ENCODE measurements around the gene PRKAA1. TPM values are rescaled to one million over a fixed set of nuclear protein-coding genes. Genes with fewer than 3 reads are reported as not detected.

The PRKAA1 gene
- total and polyA plus RNA-seq, 2 of the 13 experiments (the other 11 are each of a cell fraction or from before 2014, with no cell fraction given): 36.6 to 58.0 TPM

DNA sequence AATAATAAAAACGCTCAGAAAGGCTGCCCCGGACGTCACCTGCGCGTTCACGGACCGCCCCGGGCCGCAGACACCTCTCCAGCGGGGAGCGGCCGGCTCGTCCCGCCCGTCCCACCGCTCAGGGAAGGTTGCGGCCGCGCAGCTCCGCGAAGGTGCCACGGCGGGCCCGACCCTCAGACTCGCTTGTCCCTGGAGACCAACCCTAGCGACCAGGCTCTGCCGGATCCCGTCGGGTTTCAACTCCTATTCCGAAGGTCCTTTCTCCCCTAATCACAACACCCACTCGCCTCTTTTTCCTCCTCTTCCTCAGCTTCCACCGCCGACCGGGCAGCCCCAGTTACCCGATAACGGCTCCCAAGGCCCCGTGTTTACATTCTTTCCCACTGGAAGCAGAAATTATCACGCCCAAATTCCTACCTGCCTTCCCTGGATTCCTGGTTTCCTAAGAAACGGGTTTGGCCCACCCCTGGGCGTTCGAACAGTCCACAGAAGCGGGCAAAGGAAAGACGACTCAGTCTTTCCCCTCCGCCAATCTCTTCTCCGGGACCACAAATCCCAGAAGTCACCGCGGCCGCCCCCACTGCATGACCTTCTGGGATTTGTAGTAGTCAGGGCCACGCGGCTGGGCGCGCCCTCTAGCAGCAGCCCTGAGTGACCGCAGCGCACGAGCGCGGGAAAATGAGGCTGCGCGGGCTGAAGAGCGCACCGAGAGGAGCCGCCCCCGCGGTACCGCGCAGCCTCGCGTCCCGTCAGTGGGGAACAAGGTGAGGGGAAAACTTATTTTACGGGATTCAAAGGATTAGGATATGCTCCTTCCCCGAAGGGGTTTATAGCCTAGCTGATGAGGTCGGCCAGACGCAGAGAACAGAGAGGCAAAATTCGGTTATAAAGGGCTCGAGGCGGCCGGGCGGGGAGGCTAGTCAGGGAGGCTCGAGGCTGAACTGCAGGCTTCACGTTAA is 42.5 kb downstream of the PRKAA1 start, which contains the start of gene TTC33 (continued):
- no peak for TF ChIP-seq KDM6A (CRISPR knock-in tag; IDR thresholded peaks at IDR 0.05; ENCODE audit: low read depth)
- no peak for TF ChIP-seq SETDB1 (CRISPR knock-in tag; IDR thresholded peaks at IDR 0.05; ENCODE audit: borderline replicate concordance)
- no peak for TF ChIP-seq TSC22D2 (CRISPR knock-in tag; IDR thresholded peaks at IDR 0.05; ENCODE audit: borderline replicate concordance)
- TF ChIP-seq, protein P1, sequence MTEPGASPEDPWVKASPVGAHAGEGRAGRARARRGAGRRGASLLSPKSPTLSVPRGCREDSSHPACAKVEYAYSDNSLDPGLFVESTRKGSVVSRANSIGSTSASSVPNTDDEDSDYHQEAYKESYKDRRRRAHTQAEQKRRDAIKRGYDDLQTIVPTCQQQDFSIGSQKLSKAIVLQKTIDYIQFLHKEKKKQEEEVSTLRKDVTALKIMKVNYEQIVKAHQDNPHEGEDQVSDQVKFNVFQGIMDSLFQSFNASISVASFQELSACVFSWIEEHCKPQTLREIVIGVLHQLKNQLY (CRISPR knock-in tag; IDR thresholded peaks at IDR 0.05): peak; percentile 57; the same call in 1 of the 2 replicates
- no peak for TF ChIP-seq ZFP37 (CRISPR knock-in tag; IDR thresholded peaks at IDR 0.05; ENCODE audit: borderline replicate concordance)
- peak; percentile 91 for TF ChIP-seq ZNF605 (CRISPR knock-in tag; IDR thresholded peaks at IDR 0.05)
- TF ChIP-seq BHLHE40 (IDR thresholded peaks at IDR 0.05; ENCODE audit: low read length): peak; percentile 59
- TF ChIP-seq, protein P2, sequence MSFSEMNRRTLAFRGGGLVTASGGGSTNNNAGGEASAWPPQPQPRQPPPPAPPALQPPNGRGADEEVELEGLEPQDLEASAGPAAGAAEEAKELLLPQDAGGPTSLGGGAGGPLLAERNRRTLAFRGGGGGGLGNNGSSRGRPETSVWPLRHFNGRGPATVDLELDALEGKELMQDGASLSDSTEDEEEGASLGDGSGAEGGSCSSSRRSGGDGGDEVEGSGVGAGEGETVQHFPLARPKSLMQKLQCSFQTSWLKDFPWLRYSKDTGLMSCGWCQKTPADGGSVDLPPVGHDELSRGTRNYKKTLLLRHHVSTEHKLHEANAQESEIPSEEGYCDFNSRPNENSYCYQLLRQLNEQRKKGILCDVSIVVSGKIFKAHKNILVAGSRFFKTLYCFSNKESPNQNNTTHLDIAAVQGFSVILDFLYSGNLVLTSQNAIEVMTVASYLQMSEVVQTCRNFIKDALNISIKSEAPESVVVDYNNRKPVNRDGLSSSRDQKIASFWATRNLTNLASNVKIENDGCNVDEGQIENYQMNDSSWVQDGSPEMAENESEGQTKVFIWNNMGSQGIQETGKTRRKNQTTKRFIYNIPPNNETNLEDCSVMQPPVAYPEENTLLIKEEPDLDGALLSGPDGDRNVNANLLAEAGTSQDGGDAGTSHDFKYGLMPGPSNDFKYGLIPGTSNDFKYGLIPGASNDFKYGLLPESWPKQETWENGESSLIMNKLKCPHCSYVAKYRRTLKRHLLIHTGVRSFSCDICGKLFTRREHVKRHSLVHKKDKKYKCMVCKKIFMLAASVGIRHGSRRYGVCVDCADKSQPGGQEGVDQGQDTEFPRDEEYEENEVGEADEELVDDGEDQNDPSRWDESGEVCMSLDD (CRISPR knock-in tag; IDR thresholded peaks at IDR 0.05; ENCODE audit: borderline replicate concordance): no peak
- TF ChIP-seq ZC3H13 (CRISPR knock-in tag; IDR thresholded peaks at IDR 0.05): peak; percentile 66; the same call in 1 of the 2 replicates
- TF ChIP-seq CAMTA2 (CRISPR knock-in tag; IDR thresholded peaks at IDR 0.05; ENCODE audit: borderline replicate concordance): no peak; the same call in 1 of the 2 replicates
- no peak for TF ChIP-seq ZFP36 (IDR thresholded peaks at IDR 0.05; ENCODE audit: borderline replicate concordance, low read depth, low read length, partially characterized antibody)
- TF ChIP-seq ELF1 (CRISPR knock-in tag; IDR thresholded peaks at IDR 0.05): peak; percentile 80
- TF ChIP-seq SALL2 (CRISPR knock-in tag; IDR thresholded peaks at IDR 0.05): no peak
- no peak for TF ChIP-seq REXO4 (CRISPR knock-in tag; IDR thresholded peaks at IDR 0.05; ENCODE audit: borderline replicate concordance)
- peak; percentile 87 for TF ChIP-seq PHF8 (CRISPR knock-in tag; IDR thresholded peaks at IDR 0.05)
- TF ChIP-seq, protein P3, sequence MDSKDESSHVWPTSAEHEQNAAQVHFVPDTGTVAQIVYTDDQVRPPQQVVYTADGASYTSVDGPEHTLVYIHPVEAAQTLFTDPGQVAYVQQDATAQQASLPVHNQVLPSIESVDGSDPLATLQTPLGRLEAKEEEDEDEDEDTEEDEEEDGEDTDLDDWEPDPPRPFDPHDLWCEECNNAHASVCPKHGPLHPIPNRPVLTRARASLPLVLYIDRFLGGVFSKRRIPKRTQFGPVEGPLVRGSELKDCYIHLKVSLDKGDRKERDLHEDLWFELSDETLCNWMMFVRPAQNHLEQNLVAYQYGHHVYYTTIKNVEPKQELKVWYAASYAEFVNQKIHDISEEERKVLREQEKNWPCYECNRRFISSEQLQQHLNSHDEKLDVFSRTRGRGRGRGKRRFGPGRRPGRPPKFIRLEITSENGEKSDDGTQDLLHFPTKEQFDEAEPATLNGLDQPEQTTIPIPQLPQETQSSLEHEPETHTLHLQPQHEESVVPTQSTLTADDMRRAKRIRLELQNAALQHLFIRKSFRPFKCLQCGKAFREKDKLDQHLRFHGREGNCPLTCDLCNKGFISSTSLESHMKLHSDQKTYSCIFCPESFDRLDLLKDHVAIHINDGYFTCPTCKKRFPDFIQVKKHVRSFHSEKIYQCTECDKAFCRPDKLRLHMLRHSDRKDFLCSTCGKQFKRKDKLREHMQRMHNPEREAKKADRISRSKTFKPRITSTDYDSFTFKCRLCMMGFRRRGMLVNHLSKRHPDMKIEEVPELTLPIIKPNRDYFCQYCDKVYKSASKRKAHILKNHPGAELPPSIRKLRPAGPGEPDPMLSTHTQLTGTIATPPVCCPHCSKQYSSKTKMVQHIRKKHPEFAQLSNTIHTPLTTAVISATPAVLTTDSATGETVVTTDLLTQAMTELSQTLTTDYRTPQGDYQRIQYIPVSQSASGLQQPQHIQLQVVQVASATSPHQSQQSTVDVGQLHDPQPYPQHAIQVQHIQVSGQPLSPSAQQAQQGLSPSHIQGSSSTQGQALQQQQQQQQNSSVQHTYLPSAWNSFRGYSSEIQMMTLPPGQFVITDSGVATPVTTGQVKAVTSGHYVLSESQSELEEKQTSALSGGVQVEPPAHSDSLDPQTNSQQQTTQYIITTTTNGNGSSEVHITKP (CRISPR knock-in tag; IDR thresholded peaks at IDR 0.05; ENCODE audit: low read depth): peak; percentile 90
- TF ChIP-seq ZNF766 (CRISPR knock-in tag; IDR thresholded peaks at IDR 0.05; ENCODE audit: borderline replicate concordance): peak; percentile 34; the same call in 1 of the 2 replicates
- TF ChIP-seq, protein P4, sequence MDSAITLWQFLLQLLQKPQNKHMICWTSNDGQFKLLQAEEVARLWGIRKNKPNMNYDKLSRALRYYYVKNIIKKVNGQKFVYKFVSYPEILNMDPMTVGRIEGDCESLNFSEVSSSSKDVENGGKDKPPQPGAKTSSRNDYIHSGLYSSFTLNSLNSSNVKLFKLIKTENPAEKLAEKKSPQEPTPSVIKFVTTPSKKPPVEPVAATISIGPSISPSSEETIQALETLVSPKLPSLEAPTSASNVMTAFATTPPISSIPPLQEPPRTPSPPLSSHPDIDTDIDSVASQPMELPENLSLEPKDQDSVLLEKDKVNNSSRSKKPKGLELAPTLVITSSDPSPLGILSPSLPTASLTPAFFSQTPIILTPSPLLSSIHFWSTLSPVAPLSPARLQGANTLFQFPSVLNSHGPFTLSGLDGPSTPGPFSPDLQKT (CRISPR knock-in tag; IDR thresholded peaks at IDR 0.05; ENCODE audit: borderline replicate concordance): no peak
- TF ChIP-seq ZNF550 (CRISPR knock-in tag; IDR thresholded peaks at IDR 0.05; ENCODE audit: borderline replicate concordance): peak; percentile 84
- TF ChIP-seq PPARG (CRISPR knock-in tag; conservative IDR thresholded peaks at IDR 0.05): peak; percentile 53; the same call in 1 of the 2 replicates

Measured in HepG2 (cell line).